Measurements from ENCODE around the gene SRR.

SRR gene

GRCh38 chr17:2370211-2370589, 66.5 kb downstream of the SRR start:
- Histone ChIP-seq H3K36me3 (ENCODE audit: insufficient read depth, low read length) (peaks cover 54% of the 10 kb centered on the region), H3K4me3 (ENCODE audit: low read depth in 1 of 2, low read length in 2 of 2) (no peak overlapping the region), H3K27me3 (ENCODE audit: insufficient read depth, low read length, poor library complexity) (no peaks in the 10 kb centered on the region), H3K4me2 (ENCODE audit: insufficient read depth, low read length) (no peak overlapping the region), H3K27ac (ENCODE audit: low read length) (no peak overlapping the region), H3K9ac (ENCODE audit: low read depth, low read length) (no peak overlapping the region), H4K20me1 (ENCODE audit: insufficient read depth, low read length) (0 out of 2 replicates have a peak, but pooled peaks cover 3% of the 10 kb centered on the region), H3K79me2 (ENCODE audit: insufficient read depth, low read length) (no peaks in the 10 kb centered on the region), H2AFZ (ENCODE audit: low read depth, low read length) (no peak overlapping the region), H3K9me3 (ENCODE audit: insufficient read depth, low read length, severe bottlenecking) (no peaks in the 10 kb centered on the region), H3K4me1 (ENCODE audit: insufficient read depth, low read length) (no peaks in the 10 kb centered on the region)
- ATAC-seq (ENCODE audit: insufficient read depth, low read depth) (no peak), DNase-seq (no peak)
- TF ChIP-seq, protein P1, sequence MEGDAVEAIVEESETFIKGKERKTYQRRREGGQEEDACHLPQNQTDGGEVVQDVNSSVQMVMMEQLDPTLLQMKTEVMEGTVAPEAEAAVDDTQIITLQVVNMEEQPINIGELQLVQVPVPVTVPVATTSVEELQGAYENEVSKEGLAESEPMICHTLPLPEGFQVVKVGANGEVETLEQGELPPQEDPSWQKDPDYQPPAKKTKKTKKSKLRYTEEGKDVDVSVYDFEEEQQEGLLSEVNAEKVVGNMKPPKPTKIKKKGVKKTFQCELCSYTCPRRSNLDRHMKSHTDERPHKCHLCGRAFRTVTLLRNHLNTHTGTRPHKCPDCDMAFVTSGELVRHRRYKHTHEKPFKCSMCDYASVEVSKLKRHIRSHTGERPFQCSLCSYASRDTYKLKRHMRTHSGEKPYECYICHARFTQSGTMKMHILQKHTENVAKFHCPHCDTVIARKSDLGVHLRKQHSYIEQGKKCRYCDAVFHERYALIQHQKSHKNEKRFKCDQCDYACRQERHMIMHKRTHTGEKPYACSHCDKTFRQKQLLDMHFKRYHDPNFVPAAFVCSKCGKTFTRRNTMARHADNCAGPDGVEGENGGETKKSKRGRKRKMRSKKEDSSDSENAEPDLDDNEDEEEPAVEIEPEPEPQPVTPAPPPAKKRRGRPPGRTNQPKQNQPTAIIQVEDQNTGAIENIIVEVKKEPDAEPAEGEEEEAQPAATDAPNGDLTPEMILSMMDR (IDR thresholded peaks at IDR 0.05; ENCODE audit: borderline replicate concordance, extremely low read depth, low read length, poor library complexity, severe bottlenecking), result no peak
- no peak for TF ChIP-seq EZH2 (IDR thresholded peaks at IDR 0.05; ENCODE audit: borderline replicate concordance, low read depth, low read length, severe bottlenecking)

DNA sequence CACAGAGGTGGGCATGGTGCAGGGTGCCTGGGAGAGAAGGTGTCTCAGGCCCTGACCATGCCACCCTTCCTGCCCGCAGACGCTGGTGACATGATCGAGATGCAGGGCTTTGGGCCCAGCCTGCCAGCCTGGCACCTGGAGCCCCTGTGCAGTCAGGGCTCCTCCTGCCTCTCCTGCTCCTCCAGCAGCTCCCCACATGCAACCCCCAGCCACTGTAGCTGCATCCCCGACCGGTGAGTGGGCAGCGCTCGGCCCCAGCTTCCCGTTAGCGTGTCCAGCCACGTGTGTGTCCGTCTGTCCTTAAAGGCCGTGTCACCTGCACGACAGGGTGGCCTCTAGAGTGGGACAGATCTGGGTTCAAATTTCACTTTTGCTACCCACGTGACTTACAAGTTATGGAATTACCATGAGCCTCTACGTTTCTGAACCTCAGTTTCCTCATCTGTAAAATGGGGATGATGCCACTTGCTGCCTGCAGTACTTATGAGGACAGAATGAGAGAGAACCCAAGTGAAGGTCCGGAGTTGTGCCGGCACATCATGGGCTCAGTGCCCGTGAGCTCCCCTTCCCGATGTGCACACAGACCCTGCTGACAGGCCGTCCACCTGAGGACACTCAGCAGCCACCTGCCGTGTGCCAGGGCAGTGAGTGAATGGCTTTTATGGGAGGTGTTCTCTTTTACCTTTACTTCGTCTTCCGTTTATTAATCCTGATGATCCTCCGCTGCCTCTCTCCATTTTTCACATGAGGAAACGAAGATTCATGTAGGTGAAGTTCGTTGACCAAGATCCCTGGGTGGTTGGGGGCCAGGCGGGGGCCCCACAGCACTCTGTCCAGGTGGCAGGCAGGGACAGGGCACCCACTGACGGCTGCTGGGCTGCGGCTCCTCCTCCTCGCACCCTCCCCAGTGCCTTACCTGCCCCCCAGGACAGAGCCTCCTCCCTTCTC, 67.7 kb downstream of the SRR start:
- ATAC-seq (ENCODE audit: insufficient read depth, low read depth), result no peak
- peaks cover 57% of the 10 kb centered on the region for H3K36me3 ChIP-seq (ENCODE audit: insufficient read depth, low read length)
- H3K9ac ChIP-seq (ENCODE audit: low read depth, low read length), result no peak overlapping the region
- H4K20me1 ChIP-seq (ENCODE audit: insufficient read depth, low read length), result 0 out of 2 replicates have a peak, but pooled peaks cover 3% of the 10 kb centered on the region
- DNase-seq, result no peak
- H2AFZ ChIP-seq (ENCODE audit: low read depth, low read length), result no peak overlapping the region
- H3K4me1 ChIP-seq (ENCODE audit: insufficient read depth, low read length), result no peaks in the 10 kb centered on the region
- no peaks in the 10 kb centered on the region for H3K27me3 ChIP-seq (ENCODE audit: insufficient read depth, low read length, poor library complexity)
- no peak overlapping the region for H3K4me3 ChIP-seq (ENCODE audit: low read depth in 1 of 2, low read length in 2 of 2)
- TF ChIP-seq, protein P1 (IDR thresholded peaks at IDR 0.05; ENCODE audit: borderline replicate concordance, extremely low read depth, low read length, poor library complexity, severe bottlenecking), result no peak
- TF ChIP-seq EZH2 (IDR thresholded peaks at IDR 0.05; ENCODE audit: borderline replicate concordance, low read depth, low read length, severe bottlenecking), result no peak
- no peaks in the 10 kb centered on the region for H3K79me2 ChIP-seq (ENCODE audit: insufficient read depth, low read length)
- no peak overlapping the region for H3K27ac ChIP-seq (ENCODE audit: low read length)
- H3K4me2 ChIP-seq (ENCODE audit: insufficient read depth, low read length), result no peak overlapping the region
- no peaks in the 10 kb centered on the region for H3K9me3 ChIP-seq (ENCODE audit: insufficient read depth, low read length, severe bottlenecking)

GRCh38 chr17:2372180-2372579, 68.4 kb downstream of the SRR start:
- TF ChIP-seq, protein P1 (IDR thresholded peaks at IDR 0.05; ENCODE audit: borderline replicate concordance, extremely low read depth, low read length, poor library complexity, severe bottlenecking), result no peak
- TF ChIP-seq EZH2 (IDR thresholded peaks at IDR 0.05; ENCODE audit: borderline replicate concordance, low read depth, low read length, severe bottlenecking), result no peak
- H3K27ac ChIP-seq (ENCODE audit: low read length), result no peak overlapping the region
- no peaks in the 10 kb centered on the region for H3K79me2 ChIP-seq (ENCODE audit: insufficient read depth, low read length)
- peaks cover 56% of the 10 kb centered on the region for H3K36me3 ChIP-seq (ENCODE audit: insufficient read depth, low read length)
- DNase-seq, result no peak
- no peak overlapping the region for H3K9ac ChIP-seq (ENCODE audit: low read depth, low read length)
- ATAC-seq (ENCODE audit: insufficient read depth, low read depth), result no peak
- H3K4me2 ChIP-seq (ENCODE audit: insufficient read depth, low read length), result no peak overlapping the region
- no peaks in the 10 kb centered on the region for H3K4me1 ChIP-seq (ENCODE audit: insufficient read depth, low read length)
- H4K20me1 ChIP-seq (ENCODE audit: insufficient read depth, low read length), result 0 out of 2 replicates have a peak, but pooled peaks cover 3% of the 10 kb centered on the region
- H3K27me3 ChIP-seq (ENCODE audit: insufficient read depth, low read length, poor library complexity), result no peaks in the 10 kb centered on the region
- H2AFZ ChIP-seq (ENCODE audit: low read depth, low read length), result no peak overlapping the region
- no peaks in the 10 kb centered on the region for H3K9me3 ChIP-seq (ENCODE audit: insufficient read depth, low read length, severe bottlenecking)
- H3K4me3 ChIP-seq (ENCODE audit: low read depth in 1 of 2, low read length in 2 of 2), result no peak overlapping the region

Measured in DND-41 (cell line).